Panc1 (cell line): ENCODE data around the gene MAJIN. TPM values are rescaled to one million over a fixed set of nuclear protein-coding genes. Genes with fewer than 3 reads are reported as not detected.

Experiments used
- ATAC-seq: fragments of 200-7000 bp; cut with Tn5 transposase; 2 replicates; pipeline ENCODE4 v1.9.1; 2020; ENCODE audit warnings: mild to moderate bottlenecking, moderate library complexity
- BruUV-seq: library from RNA; stranded (reverse); fragments of 400-500 nt; replicated peaks from 2 replicates; lab custom pipeline; 2021; lab: Mats Ljungman, UMichigan
- CTCF ChIA-PET: fragments of 300-600 bp; sonication (Branson Sonifier 250); formaldehyde crosslinking; loops from one replicate; lab custom pipeline; 2022; ENCODE audit warnings: antibody characterized with exemption; lab: Charles Lee
- POLR2A ChIA-PET: fragments of 300-600 bp; sonication (Branson Sonifier 250); formaldehyde crosslinking; loops from one replicate; lab custom pipeline; 2022; ENCODE audit warnings: antibody characterized with exemption; lab: Charles Lee
- DNase-seq: peaks from one replicate; pipeline ENCODE4 v3.0.0-alpha.2; 2010; ENCODE audit warnings: low read depth, low spot score
- H3K27ac ChIP-seq: 2 replicates; pipeline ENCODE4 v1.5.1; 2011; ENCODE audit warnings: mild to moderate bottlenecking, low read length, inconsistent platforms
- H3K27me3 ChIP-seq: fragments of 200-500 bp; sonication (Bioruptor generic); 2 replicates; pipeline ENCODE4 v1.6.0; 2014; ENCODE audit warnings: low read length, inconsistent platforms; ENCODE audit not compliant: control insufficient read depth, insufficient read depth
- H3K36me3 ChIP-seq: fragments of 200-500 bp; sonication (Bioruptor generic); 2 replicates; pipeline ENCODE4 v1.5.1; 2014; ENCODE audit warnings: inconsistent platforms, mild to moderate bottlenecking, low read length, moderate library complexity; ENCODE audit not compliant: control insufficient read depth, insufficient read depth
- H3K4me1 ChIP-seq: 2 replicates; pipeline ENCODE4 v1.5.1; 2011; ENCODE audit warnings: inconsistent platforms, mild to moderate bottlenecking, low read length, moderate library complexity; ENCODE audit not compliant: control insufficient read depth, insufficient read depth
- H3K4me3 ChIP-seq, 2 experiments: 2 replicates each; pipeline ENCODE4 v1.5.1; 2011 to 2012; ENCODE audit warnings: low read depth in 2 of 2, low read length in 2 of 2, mild to moderate bottlenecking in 2 of 2, inconsistent platforms in 1 of 2, moderate library complexity in 1 of 2
- H3K9me3 ChIP-seq: fragments of 200-500 bp; sonication (Bioruptor generic); 2 replicates; pipeline ENCODE4 v1.5.1; 2014; ENCODE audit warnings: low read depth, mild to moderate bottlenecking, inconsistent platforms, low read length, moderate library complexity; ENCODE audit not compliant: control insufficient read depth, insufficient read depth
- CTCF ChIP-seq: fragments of 450-650 bp; IDR thresholded peaks from 2 replicates; pipeline ENCODE4 v1.5.1; 2017; ENCODE audit warnings: mild to moderate bottlenecking
- POLR2AphosphoS5 ChIP-seq: IDR thresholded peaks from 2 replicates; pipeline ENCODE4 v1.6.1; 2012; ENCODE audit warnings: mild to moderate bottlenecking, low read depth, low read length, moderate library complexity
- REST ChIP-seq, 2 experiments: IDR thresholded peaks; 2 replicates each; pipeline ENCODE4 v1.6.1; 2011 to 2012; ENCODE audit warnings: low read depth in 2 of 2, control low read depth in 1 of 2, low read length in 1 of 2, mild to moderate bottlenecking in 1 of 2, moderate library complexity in 1 of 2; ENCODE audit not compliant: insufficient read depth in 1 of 2
- SIN3A ChIP-seq: IDR thresholded peaks from 2 replicates; pipeline ENCODE4 v1.6.1; 2012; ENCODE audit warnings: low read depth, mild to moderate bottlenecking, low read length, moderate library complexity, borderline replicate concordance; ENCODE audit not compliant: insufficient read depth
- TCF7L2 ChIP-seq: IDR thresholded peaks from 2 replicates; pipeline ENCODE4 v1.6.1; 2011; ENCODE audit warnings: mild to moderate bottlenecking, low read depth, low read length, inconsistent platforms
- in situ Hi-C: cut with HindIII; loops from 2 replicates; pipeline ENCODE4 v1.10.0; 2016; ENCODE audit warnings: low sequenced_read_pairs, low pct_unique_long_range_greater_than_20kb
- intact Hi-C: fragments of 100-400 bp; cut with micrococcal nuclease; formaldehyde crosslinking; loops from one replicate; pipeline ENCODE4 v1.10.0; 2022; ENCODE audit not compliant: unreplicated experiment
- microRNA-seq: library from miRNA; unstranded; fragments of <30 nt; microRNA quantifications from one replicate; pipeline ENCODE4 v1.1.0, GENCODE V29; 2020; ENCODE audit not compliant: unreplicated experiment
- total RNA-seq: library from RNA; stranded (reverse); gene quantifications from one replicate; pipeline ENCODE4 v1.2.1, GENCODE V29; 2021; ENCODE audit not compliant: unreplicated experiment

The MAJIN gene
- total RNA-seq, 1 experiment from 2014 or later, result not detected

GRCh38 chr11:64888406-64888728 lies 83.5 kb downstream of the MAJIN start:
- Histone ChIP-seq H3K36me3 (no peaks in the 10 kb centered on the region), H3K27ac (peak overlapping the region; percentile 85), H3K4me1 (peaks cover 19% of the 10 kb centered on the region), H3K9me3 (no peaks in the 10 kb centered on the region), H3K4me3 (peak overlapping the region; percentile 37 to 56), H3K27me3 (no peaks in the 10 kb centered on the region)
- in situ Hi-C loops, result no loop called here
- DNase-seq (no peak), ATAC-seq (no peak)
- BruUV-seq, result no TSS peak
- no peak for TF ChIP-seq TCF7L2
- TF ChIP-seq REST (IDR thresholded peaks at IDR 0.05; ENCODE audit: insufficient read depth in 1 of 2, low read depth in 2 of 2, low read length in 1 of 2), result no peak
- TF ChIP-seq CTCF, result no peak
- no peak for TF ChIP-seq POLR2AphosphoS5
- TF ChIP-seq SIN3A, result no peak
- CTCF ChIA-PET, result interaction anchor here (0.5 to 1.4 kb wide), 16 partner anchors 9 to 108 kb away, joined by 3 to 17 read pairs (median 4); partner anchors contain the start of genes ATG2A, BATF2 and EHD1
- POLR2A ChIA-PET, result interaction anchor here (1.4 kb wide), 1 partner anchor 18 kb away, joined by 3 read pairs; no protein-coding TSS in a partner anchor
- intact Hi-C loops, result no loop called here

Small RNA genes lying within 50 kb of the gene (microRNA-seq; reads per million reads assigned to microRNA genes)
- gene MIR6749 (not detected), gene MIR6750 (1.9 reads per million), gene MIR6879 (not detected)

Other genes with a start within 250 kb of the MAJIN start
- gene NRXN2, start 248.9 kb downstream of the MAJIN start, total RNA-seq, result 0.15 TPM
- 3.7 TPM for gene RASGRP2, start 228.0 kb downstream of the MAJIN start, total RNA-seq
- gene PYGM, start 212.1 kb downstream of the MAJIN start, total RNA-seq, result 0.39 TPM
- 360 TPM for gene SF1, start 193.6 kb downstream of the MAJIN start, total RNA-seq
- gene MAP4K2, start 168.9 kb downstream of the MAJIN start, total RNA-seq, result 46.4 TPM
- gene MEN1, start 161.6 kb downstream of the MAJIN start, total RNA-seq, result 54.5 TPM
- 4.1 TPM for gene CDC42BPG, start 127.5 kb downstream of the MAJIN start, total RNA-seq
- 186 TPM for gene EHD1, start 93.5 kb downstream of the MAJIN start, total RNA-seq
- gene ATG2A, start 54.9 kb downstream of the MAJIN start, total RNA-seq, result 28.8 TPM
- 14.0 TPM for gene PPP2R5B, start 47.4 kb downstream of the MAJIN start, total RNA-seq
- not detected for gene GPHA2, start 36.2 kb downstream of the MAJIN start, total RNA-seq
- gene BATF2, start 24.9 kb upstream of the MAJIN start, total RNA-seq, result 1.6 TPM
- gene ARL2, start 42.1 kb upstream of the MAJIN start, total RNA-seq, result 177 TPM
- gene SNX15, start 55.3 kb upstream of the MAJIN start, total RNA-seq, result 51.5 TPM
- gene SAC3D1, start 69.1 kb upstream of the MAJIN start, total RNA-seq, result 55.6 TPM
- 0.23 TPM for gene NAALADL1, start 86.4 kb upstream of the MAJIN start, total RNA-seq
- 92.9 TPM for gene CDCA5, start 111.9 kb upstream of the MAJIN start, total RNA-seq
- 68.4 TPM for gene ZFPL1, start 112.1 kb upstream of the MAJIN start, total RNA-seq
- 101 TPM for gene VPS51, start 124.1 kb upstream of the MAJIN start, total RNA-seq
- gene TM7SF2, start 139.8 kb upstream of the MAJIN start, total RNA-seq, result 85.4 TPM
- 27.1 TPM for gene ZNHIT2, start 145.6 kb upstream of the MAJIN start, total RNA-seq
- 1,001 TPM for gene FAU, start 150.0 kb upstream of the MAJIN start, total RNA-seq
- gene MRPL49, start 150.2 kb upstream of the MAJIN start, total RNA-seq, result 111 TPM
- gene SYVN1, start 162.4 kb upstream of the MAJIN start, total RNA-seq, result 64.3 TPM
- not detected for gene SPDYC, start 198.1 kb upstream of the MAJIN start, total RNA-seq
- 256 TPM for gene CAPN1, start 209.8 kb upstream of the MAJIN start, total RNA-seq